Measurements from ENCODE around the gene GDNF.
"Not testable (repeated sequence)": the region's sequence is repeated elsewhere in the genome, so short reads cannot be mapped to it uniquely, and the experiment has no call there.

- TF ChIP-seq CTCF (conservative IDR thresholded peaks at IDR 0.05; ENCODE audit: low read depth in 2 of 2); REST (IDR thresholded peaks at IDR 0.05; ENCODE audit: unreplicated experiment); ZNF114 (CRISPR knock-in tag; IDR thresholded peaks at IDR 0.05); EZH2 (IDR thresholded peaks at IDR 0.05; ENCODE audit: low read depth, unreplicated experiment); POLR2AphosphoS5 (IDR thresholded peaks at IDR 0.05; ENCODE audit: low read depth): not testable (repeated sequence)
Observed at GRCh38 chr5:37796435-37796834, 43.4 kb downstream of the GDNF start.
